ENCODE data around the gene VWA7.
A peak's percentile ranks its signal among the peaks of the same experiment; 100 is the strongest.

VWA7 gene

GRCh38 chr6:31761343-31761742 is 15.8 kb downstream of the VWA7 start:
- peaks cover 3% of the 10 kb centered on the region for H3K36me3 ChIP-seq (ENCODE audit: control insufficient read depth, low read depth, low read length)
- no peak overlapping the region for H3K4me3 ChIP-seq (ENCODE audit: low read length)
- no peaks in the 10 kb centered on the region for H3K27me3 ChIP-seq (ENCODE audit: control insufficient read depth, insufficient read depth, low read length)
- H3K9ac ChIP-seq (ENCODE audit: low read length): no peak overlapping the region
- H3K4me1 ChIP-seq (ENCODE audit: control insufficient read depth, low read depth, low read length): peaks cover 7% of the 10 kb centered on the region
- no peak overlapping the region for H3K27ac ChIP-seq (ENCODE audit: low read length)
- no peaks in the 10 kb centered on the region for H3K9me3 ChIP-seq (ENCODE audit: control insufficient read depth, low read depth, low read length)

DNA sequence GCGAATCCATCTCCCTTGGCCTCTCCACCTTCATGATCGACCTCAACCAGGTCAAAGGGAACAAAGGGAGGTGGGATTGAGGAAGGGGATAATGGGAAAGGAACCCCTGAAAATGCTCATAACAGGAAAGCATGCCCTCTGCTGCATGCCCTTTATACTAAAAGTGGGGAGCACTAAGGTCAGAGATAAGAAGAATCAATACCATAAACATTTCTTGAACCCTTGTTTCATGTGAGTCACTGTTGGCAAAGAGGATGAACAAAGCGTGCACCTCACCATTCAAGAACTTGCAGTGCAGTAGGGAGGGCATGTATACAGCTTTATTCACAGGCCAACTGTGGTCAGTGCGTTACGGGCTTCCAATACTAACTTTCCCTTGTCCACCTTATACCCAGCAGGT is 16.3 kb downstream of the VWA7 start:
- Histone ChIP-seq H3K27ac (ENCODE audit: low read length) (no peak overlapping the region), H3K27me3 (ENCODE audit: control insufficient read depth, insufficient read depth, low read length) (no peaks in the 10 kb centered on the region), H3K9ac (ENCODE audit: low read length) (no peak overlapping the region), H3K36me3 (ENCODE audit: control insufficient read depth, low read depth, low read length) (peaks cover 3% of the 10 kb centered on the region), H3K9me3 (ENCODE audit: control insufficient read depth, low read depth, low read length) (no peaks in the 10 kb centered on the region), H3K4me1 (ENCODE audit: control insufficient read depth, low read depth, low read length) (peaks cover 7% of the 10 kb centered on the region), H3K4me3 (ENCODE audit: low read length) (no peak overlapping the region)

- no peaks in the 10 kb centered on the region for H3K27me3 ChIP-seq (ENCODE audit: control insufficient read depth, insufficient read depth, low read length)
- H3K27ac ChIP-seq (ENCODE audit: low read length): no peak overlapping the region
- no peak overlapping the region for H3K9ac ChIP-seq (ENCODE audit: low read length)
- peaks cover 3% of the 10 kb centered on the region for H3K4me1 ChIP-seq (ENCODE audit: control insufficient read depth, low read depth, low read length)
- H3K36me3 ChIP-seq (ENCODE audit: control insufficient read depth, low read depth, low read length): peaks cover 3% of the 10 kb centered on the region
- no peak overlapping the region for H3K4me3 ChIP-seq (ENCODE audit: low read length)
- H3K9me3 ChIP-seq (ENCODE audit: control insufficient read depth, low read depth, low read length): no peaks in the 10 kb centered on the region
These were observed 18.8 kb downstream of the VWA7 start for GRCh38 chr6:31758281-31758680.

DNA sequence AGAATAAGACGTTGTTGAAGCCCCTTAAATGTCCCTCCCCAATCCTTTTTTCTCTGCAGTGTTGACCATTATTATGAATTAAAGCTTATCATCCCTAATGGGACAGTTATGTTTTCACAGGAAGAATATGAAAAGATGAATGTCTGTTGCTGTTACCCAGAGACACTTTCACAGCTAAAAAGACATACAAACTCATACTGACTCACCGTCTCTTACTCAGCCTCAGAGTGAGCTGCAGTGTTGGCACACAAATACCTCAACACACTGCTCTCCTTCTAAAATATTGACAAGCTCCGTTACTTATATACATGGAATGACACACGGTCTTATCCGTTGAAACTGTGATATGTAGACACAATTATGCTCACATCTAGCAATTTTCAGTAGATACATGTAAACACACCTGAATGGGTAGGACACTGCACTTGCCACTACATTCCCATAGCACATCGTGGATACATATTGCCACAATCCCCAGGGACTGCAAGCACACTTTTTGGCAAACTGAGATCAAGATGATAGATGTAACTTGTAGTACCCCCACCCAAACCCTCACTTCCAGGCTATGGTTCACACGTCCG is 24.3 kb downstream of the VWA7 start:
- Histone ChIP-seq H3K4me3 (ENCODE audit: low read length) (no peak overlapping the region), H3K4me1 (ENCODE audit: control insufficient read depth, low read depth, low read length) (no peaks in the 10 kb centered on the region), H3K9ac (ENCODE audit: low read length) (no peak overlapping the region), H3K36me3 (ENCODE audit: control insufficient read depth, low read depth, low read length) (peaks cover 2% of the 10 kb centered on the region), H3K27me3 (ENCODE audit: control insufficient read depth, insufficient read depth, low read length) (no peaks in the 10 kb centered on the region), H3K27ac (ENCODE audit: low read length) (no peak overlapping the region), H3K9me3 (ENCODE audit: control insufficient read depth, low read depth, low read length) (no peaks in the 10 kb centered on the region)

GRCh38 chr6:31750411-31751022 is 26.6 kb downstream of the VWA7 start:
- H3K36me3 ChIP-seq (ENCODE audit: control insufficient read depth, low read depth, low read length): peaks cover 3% of the 10 kb centered on the region
- no peaks in the 10 kb centered on the region for H3K4me1 ChIP-seq (ENCODE audit: control insufficient read depth, low read depth, low read length)
- no peak overlapping the region for H3K27ac ChIP-seq (ENCODE audit: low read length)
- H3K9me3 ChIP-seq (ENCODE audit: control insufficient read depth, low read depth, low read length): no peaks in the 10 kb centered on the region
- no peak overlapping the region for H3K4me3 ChIP-seq (ENCODE audit: low read length)
- H3K27me3 ChIP-seq (ENCODE audit: control insufficient read depth, insufficient read depth, low read length): no peaks in the 10 kb centered on the region
- no peak overlapping the region for H3K9ac ChIP-seq (ENCODE audit: low read length)

DNA sequence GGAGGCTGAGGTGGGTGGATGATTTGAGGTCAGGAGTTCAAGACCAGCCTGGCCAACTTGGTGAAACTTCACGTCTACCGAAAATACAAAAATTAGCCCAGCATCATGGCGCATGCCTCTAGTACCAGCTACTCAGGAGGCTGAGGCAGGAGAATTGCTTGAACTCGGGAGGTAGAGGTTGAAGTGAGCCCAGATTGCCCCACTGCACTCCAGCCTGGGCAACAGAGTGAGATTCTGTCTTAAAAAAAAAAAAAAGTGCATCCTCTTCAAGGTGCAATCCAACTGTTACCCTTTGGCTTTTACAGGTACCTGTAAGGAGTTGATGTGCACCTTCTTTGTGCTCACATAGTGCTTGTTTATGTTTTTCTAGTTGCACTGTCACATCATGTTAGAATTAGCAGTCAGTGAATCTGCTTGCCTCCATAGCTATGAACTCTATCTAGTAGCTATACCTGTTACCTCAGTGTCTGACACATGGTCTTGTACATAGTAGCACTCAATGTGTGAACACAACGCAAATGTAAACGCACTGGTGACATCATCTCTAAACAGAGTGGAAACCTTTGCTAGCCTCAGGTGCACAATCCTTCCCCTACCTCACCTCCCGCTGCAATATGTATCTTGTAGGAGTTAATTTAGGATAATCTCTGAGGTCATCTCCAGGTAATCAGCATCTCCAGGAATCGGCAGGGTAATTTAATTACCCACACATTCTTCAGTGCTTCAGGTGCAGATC is 27.7 kb downstream of the VWA7 start:
- H3K27me3 ChIP-seq (ENCODE audit: control insufficient read depth, insufficient read depth, low read length): no peaks in the 10 kb centered on the region
- H3K4me3 ChIP-seq (ENCODE audit: low read length): no peak overlapping the region
- no peak overlapping the region for H3K27ac ChIP-seq (ENCODE audit: low read length)
- H3K9ac ChIP-seq (ENCODE audit: low read length): no peak overlapping the region
- peaks cover 3% of the 10 kb centered on the region for H3K36me3 ChIP-seq (ENCODE audit: control insufficient read depth, low read depth, low read length)
- H3K4me1 ChIP-seq (ENCODE audit: control insufficient read depth, low read depth, low read length): no peaks in the 10 kb centered on the region
- no peaks in the 10 kb centered on the region for H3K9me3 ChIP-seq (ENCODE audit: control insufficient read depth, low read depth, low read length)

DNA sequence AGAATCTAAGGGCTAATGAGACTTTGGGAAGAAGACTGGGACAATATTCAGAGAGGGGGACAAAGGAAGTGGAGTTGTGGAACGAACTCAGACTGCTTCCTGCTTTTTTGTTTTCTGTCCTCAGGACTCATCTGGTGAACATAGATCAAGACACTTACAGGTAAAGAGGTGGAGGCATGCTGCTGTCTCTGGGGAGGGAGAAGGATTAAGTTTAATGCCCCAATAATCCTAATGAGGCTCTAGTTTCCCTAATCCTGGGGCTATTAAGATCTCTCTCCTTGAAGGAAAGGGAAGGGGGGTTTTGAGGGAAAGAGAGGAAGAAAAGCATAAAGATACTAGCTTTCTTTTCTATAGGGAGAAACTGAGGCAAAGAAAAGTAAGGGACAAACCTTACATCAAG is 32.7 kb downstream of the VWA7 start:
- peaks cover 9% of the 10 kb centered on the region for H3K36me3 ChIP-seq (ENCODE audit: control insufficient read depth, low read depth, low read length)

DNA sequence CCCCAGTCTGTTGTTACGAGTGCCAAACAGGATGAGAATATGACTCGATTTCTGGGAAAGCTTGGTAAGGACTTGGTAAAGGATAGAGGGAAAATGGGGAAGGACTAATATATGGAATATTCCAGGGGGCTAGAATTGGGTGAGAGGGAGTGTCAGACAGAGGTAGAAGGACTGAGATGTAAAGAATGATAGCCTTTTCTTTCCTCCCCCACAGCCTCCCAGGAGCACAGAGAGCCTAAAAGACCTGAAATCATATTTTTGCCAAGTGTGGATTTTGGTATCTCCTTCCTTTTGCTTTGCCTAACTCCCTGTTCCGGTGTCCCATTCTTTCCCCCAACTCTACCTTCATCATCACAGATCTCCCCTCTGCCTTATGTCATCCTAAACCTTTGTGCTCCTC is 34.2 kb downstream of the VWA7 start:
- no peaks in the 10 kb centered on the region for H3K27me3 ChIP-seq (ENCODE audit: control insufficient read depth, insufficient read depth, low read length)
- no peak overlapping the region for H3K4me3 ChIP-seq (ENCODE audit: low read length)
- H3K9ac ChIP-seq (ENCODE audit: low read length): no peak overlapping the region
- no peaks in the 10 kb centered on the region for H3K9me3 ChIP-seq (ENCODE audit: control insufficient read depth, low read depth, low read length)
- peaks cover 14% of the 10 kb centered on the region for H3K4me1 ChIP-seq (ENCODE audit: control insufficient read depth, low read depth, low read length)
- peaks cover 7% of the 10 kb centered on the region for H3K36me3 ChIP-seq (ENCODE audit: control insufficient read depth, low read depth, low read length)
- no peak overlapping the region for H3K27ac ChIP-seq (ENCODE audit: low read length)

More for the DNA sequence above, 32.7 kb downstream of the VWA7 start:
- H3K4me1 ChIP-seq (ENCODE audit: control insufficient read depth, low read depth, low read length): peaks cover under 1% of the 10 kb centered on the region
- H3K9ac ChIP-seq (ENCODE audit: low read length): no peak overlapping the region
- no peak overlapping the region for H3K27ac ChIP-seq (ENCODE audit: low read length)
- no peaks in the 10 kb centered on the region for H3K27me3 ChIP-seq (ENCODE audit: control insufficient read depth, insufficient read depth, low read length)
- no peaks in the 10 kb centered on the region for H3K9me3 ChIP-seq (ENCODE audit: control insufficient read depth, low read depth, low read length)
- H3K4me3 ChIP-seq (ENCODE audit: low read length): no peak overlapping the region

DNA sequence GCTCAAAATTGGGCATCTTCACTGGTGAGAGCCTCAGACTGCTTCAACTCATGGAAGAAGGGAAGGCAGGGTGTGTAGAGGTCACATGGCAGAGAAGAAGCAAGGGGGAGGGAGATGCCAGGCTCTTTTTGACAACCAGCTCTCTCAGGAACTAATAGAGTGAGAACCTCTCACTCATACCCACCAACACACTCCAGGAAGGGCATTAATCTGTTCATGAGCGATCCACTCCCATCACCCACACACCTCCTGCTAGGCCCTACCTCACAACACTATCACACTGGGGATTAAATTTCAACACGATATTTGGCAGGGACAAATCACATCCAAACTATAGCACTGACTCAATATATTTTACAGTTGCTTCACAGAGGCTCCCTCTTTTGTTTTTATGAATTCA is 35.3 kb downstream of the VWA7 start:
- Histone ChIP-seq H3K4me3 (ENCODE audit: low read length) (no peak overlapping the region), H3K9ac (ENCODE audit: low read length) (no peak overlapping the region), H3K27ac (ENCODE audit: low read length) (no peak overlapping the region), H3K9me3 (ENCODE audit: control insufficient read depth, low read depth, low read length) (no peaks in the 10 kb centered on the region), H3K27me3 (ENCODE audit: control insufficient read depth, insufficient read depth, low read length) (no peaks in the 10 kb centered on the region), H3K36me3 (ENCODE audit: control insufficient read depth, low read depth, low read length) (peaks cover 5% of the 10 kb centered on the region), H3K4me1 (ENCODE audit: control insufficient read depth, low read depth, low read length) (peaks cover 24% of the 10 kb centered on the region)

DNA sequence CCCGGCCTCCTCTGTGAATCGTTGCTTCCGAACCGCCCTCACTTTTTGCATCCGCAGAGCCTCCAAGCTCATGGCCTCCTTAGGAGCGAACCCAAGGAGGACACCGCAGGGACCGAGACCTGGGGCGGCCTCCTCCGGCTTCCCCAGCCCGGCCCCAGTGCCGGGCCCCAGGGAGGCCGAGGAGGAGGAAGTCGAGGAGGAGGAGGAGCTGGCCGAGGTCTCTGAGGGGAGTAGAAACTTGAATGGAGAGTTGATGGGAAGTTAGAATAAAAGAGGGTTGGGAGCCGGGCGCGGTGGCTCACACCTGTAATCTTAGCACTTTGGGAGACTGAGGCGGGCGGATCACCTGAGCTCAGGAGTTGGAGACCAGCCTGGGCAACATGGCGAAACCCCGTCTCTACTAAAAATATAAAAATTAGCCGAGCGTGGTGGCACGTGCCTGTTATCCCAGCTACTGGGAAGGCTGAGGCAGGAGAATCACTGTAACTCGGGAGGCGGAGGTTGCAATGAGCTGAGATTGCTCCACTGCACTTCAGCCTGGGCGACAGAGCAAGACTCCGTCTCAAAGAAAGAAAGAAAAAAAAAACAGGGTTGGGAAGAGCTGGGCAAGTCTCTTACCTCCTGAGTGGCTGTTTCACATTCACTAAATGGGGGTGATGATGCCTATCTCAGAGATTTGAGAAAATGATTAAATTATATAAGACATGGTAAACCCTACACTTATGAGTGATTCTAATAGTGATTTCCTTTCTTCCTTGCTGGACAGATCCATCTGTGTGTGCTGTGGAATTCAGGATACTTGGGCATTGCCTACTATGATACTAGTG is 36.5 kb downstream of the VWA7 start:
- H3K27ac ChIP-seq (ENCODE audit: low read length): peak overlapping the region; percentile 97
- H3K4me3 ChIP-seq (ENCODE audit: low read length): peak overlapping the region; percentile 72
- H3K36me3 ChIP-seq (ENCODE audit: control insufficient read depth, low read depth, low read length): peaks cover 5% of the 10 kb centered on the region
- H3K9ac ChIP-seq (ENCODE audit: low read length): peak overlapping the region; percentile 97
- H3K27me3 ChIP-seq (ENCODE audit: control insufficient read depth, insufficient read depth, low read length): no peaks in the 10 kb centered on the region
- no peaks in the 10 kb centered on the region for H3K9me3 ChIP-seq (ENCODE audit: control insufficient read depth, low read depth, low read length)
- peaks cover 27% of the 10 kb centered on the region for H3K4me1 ChIP-seq (ENCODE audit: control insufficient read depth, low read depth, low read length)

DNA sequence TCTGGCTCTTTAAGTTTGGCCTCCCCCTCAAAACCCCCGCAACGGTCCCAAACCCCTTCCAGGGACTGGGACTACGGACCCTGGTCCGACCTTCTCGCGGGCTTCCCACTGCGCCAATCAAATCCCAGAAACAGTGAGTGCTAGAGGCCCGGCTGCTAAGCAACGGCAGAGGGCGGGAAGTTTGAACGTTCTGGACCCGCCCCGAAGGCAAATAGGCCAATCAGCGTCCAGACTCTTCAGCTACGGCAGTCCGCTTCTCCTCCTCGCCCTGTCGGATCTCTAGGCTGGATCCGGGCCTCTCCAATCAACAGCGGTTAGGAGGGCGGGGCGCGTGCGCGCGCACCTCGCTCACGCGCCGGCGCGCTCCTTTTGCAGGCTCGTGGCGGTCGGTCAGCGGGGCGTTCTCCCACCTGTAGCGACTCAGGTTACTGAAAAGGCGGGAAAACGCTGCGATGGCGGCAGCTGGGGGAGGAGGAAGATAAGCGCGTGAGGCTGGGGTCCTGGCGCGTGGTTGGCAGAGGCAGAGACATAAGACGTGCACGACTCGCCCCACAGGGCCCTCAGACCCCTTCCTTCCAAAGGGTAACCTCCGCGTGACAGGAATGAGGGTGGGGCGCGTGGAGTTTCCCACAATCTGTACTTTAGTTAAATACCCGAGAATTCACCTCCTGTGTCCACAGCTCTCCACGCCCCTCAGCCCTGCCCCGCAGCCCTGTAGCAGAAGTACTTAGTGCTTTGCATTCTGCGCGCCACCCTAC is 37.3 kb downstream of the VWA7 start, which contains the start of gene MSH5:
Gene MSH5, plus strand, starts transcription at position 367 of the 758 bp plus-strand sequence. CDS start 462 bp downstream, outside the sequence.
- peak within 1 kb of the TSS; percentile 72 for H3K4me3 ChIP-seq (ENCODE audit: low read length)
- H3K27me3 ChIP-seq (ENCODE audit: control insufficient read depth, insufficient read depth, low read length): no peaks in the 10 kb centered on the region
- H3K27ac ChIP-seq (ENCODE audit: low read length): peak within 1 kb of the TSS; percentile 97
- peak within 1 kb of the TSS; percentile 97 for H3K9ac ChIP-seq (ENCODE audit: low read length)
- no peaks in the 10 kb centered on the region for H3K9me3 ChIP-seq (ENCODE audit: control insufficient read depth, low read depth, low read length)
- H3K4me1 ChIP-seq (ENCODE audit: control insufficient read depth, low read depth, low read length): peaks cover 27% of the 10 kb centered on the region
- peaks cover 5% of the 10 kb centered on the region for H3K36me3 ChIP-seq (ENCODE audit: control insufficient read depth, low read depth, low read length)

All from iPS-18a (cell line).